ENCODE measurements around the gene GYG2.
"Not testable (repeated sequence)": the region's sequence is repeated elsewhere in the genome, so short reads cannot be mapped to it uniquely, and the experiment has no call there.

The GYG2 gene

GRCh38 chrX:2828344-2828958 is at the start of gene GYG2:
Gene GYG2 (plus strand): TSS chrX:2828930. CDS start chrX:2830189, 1,259 bp downstream.
- no peak for DNase-seq

DNA sequence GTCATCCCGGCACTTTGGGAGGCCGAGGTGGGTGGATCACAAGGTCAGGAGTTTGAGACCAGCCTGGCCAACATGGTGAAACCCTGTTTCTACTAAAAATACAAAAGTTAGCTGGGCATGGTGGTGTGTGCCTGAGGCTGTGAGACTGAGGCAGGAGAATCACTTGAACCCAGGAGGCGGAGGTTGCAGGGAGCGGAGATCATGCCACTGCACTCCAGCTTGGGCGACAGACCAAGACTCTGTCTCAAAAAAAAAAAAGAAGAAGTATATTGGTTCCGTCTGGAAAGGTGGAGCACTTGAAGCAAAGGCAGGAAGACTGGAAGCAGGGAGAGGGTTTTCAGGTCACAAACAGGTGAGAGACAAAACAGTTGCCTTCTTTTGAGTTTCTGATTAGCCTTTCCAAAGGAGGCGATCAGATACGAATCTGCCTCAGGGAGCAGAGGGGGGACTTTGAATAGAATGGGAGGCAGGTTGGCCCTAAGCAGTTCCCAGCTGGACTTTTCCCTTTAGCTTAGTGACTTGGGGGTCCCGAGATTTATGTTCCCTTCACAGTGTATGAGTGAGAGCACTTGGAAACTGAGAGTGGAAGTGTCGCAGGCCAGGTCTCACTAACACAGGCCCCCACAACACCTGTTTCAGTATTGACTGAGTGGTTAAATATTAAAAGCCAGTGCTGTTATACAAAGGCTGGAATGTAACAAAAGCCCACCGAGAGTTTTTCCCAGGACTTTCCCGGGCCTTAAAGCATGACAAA is 48.1 kb upstream of the GYG2 start:
- DNase-seq, result not testable (repeated sequence)

- no peak for DNase-seq
These were observed 47.5 kb upstream of the GYG2 start for GRCh38 chrX:2781226-2781571.

GRCh38 chrX:2781698-2782097 is 47.0 kb upstream of the GYG2 start:
- no peak for DNase-seq

DNA sequence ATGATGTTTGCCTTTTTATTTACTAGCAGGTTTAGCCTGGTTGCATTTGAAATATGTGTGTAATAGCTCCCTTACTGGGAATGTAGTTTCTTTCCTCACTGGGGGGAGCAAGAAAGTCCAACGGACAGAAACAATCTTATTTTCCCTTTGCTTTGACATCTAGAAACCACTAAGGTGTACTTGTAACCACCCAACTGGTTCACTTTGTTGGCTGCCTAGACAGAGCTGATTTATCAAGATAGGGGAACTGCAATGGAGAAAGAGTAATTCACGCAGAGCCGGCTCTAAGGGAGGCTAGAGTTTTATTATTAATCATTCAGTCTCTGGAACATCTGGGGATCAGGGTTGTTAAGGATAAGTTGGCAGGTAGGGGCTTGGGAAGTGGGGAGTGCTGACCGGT is 46.6 kb upstream of the GYG2 start:
- no peak for DNase-seq

DNA sequence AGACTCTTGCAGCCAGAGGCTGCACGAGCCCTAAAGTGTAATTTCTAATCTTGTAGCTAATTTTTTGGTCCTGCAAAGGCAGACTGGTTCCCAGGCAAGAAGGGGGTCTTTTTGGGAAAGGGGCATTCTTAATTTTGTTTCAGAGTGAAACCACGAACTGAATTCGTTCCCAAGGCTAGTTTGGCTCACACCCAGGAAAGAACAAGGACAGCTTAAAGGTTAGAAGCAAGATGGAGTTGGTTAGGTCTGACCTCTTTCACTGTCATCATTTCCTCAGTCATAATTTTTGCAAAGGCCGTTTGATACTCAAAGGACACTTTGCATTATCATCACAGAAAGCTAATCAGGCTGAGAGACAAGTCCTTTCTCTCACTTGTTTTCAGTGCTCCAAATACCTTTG is 46.0 kb upstream of the GYG2 start:
- no peak for DNase-seq

DNA sequence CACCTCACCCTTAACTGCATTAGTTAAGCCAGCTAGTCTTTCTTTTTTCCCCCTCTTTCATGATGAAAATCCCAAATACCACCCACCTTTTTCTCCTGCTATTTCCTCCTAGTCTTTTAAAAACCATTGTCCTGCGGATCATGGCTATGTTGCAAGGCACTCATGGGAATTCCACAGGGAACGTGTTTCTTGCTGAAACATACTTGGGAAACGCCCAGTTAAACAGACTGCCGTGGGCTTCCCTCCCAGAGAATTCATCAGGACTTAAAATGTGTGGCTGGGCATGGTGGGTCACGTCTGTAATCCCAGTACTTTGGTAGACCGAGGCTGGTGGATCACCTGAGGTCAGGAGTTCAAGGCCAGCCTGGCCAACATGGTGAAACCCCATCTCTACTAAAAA is 44.7 kb upstream of the GYG2 start:
- DNase-seq, result no peak

DNA sequence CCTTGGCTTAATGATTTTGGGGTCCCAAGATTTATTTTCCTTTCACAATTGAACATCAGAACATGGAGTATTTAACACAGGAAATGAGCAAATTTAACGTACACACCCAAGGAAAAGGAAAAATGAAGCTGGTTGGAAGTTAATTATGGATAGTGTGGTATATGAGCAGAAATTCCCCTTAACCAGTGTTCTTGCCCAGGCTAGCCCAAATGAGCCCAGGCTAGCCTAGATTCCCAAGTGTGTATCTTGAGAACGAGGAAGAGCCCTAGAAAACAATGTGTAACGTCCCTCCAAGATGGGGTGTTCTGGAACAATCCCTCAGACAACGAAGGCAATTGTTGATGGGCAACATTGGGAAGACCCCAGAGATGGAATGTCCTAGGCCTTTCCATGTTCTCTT is 43.2 kb upstream of the GYG2 start:
- no peak for DNase-seq

GRCh38 chrX:2788980-2789379 is 39.8 kb upstream of the GYG2 start:
- no peak for DNase-seq

GRCh38 chrX:2789569-2789968 is 39.2 kb upstream of the GYG2 start:
- no peak for DNase-seq

DNA sequence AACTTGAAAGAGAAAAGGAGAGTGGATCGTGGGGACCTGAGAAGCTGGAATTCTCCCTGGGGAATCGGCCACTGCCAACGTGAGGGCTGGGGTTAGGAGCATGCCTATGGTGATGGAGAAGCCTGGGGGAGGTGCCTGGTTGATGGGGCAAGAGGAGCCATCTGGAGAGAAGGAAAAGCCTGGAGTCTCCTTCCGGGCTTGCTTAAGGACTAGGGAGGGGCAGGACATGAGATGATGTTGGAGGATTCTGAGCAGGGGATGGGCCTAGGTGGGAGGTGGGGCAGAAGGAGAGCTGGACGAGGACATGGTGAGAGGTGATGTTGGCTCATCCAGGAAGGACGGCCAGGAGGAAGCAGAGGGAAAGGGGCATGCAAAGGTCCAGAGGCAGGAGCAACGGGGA is 35.0 kb upstream of the GYG2 start:
- DNase-seq, result no peak

DNA sequence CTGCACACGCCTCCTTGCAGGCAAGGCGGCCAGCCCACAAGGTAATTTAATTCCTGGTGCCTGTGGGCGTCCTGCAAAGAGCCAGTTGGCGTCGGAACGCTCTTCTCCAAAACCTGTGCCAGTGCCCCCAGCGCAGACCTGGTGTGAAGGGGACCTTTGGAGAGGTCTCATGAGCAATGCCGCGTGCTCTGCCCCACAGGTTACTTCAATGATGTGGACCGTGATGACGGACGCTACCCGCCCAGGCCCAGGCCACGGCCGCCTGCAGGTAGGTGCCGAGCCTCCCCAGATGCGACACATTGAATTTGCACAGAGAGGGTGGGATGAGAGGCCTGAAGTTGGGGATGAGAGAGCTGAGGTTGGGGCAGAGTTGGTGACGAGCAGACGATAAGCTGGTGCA is 34.4 kb upstream of the GYG2 start:
- DNase-seq, result no peak

- DNase-seq, result not testable (repeated sequence)
These were observed 31.9 kb upstream of the GYG2 start for GRCh38 chrX:2796808-2797207.

DNA sequence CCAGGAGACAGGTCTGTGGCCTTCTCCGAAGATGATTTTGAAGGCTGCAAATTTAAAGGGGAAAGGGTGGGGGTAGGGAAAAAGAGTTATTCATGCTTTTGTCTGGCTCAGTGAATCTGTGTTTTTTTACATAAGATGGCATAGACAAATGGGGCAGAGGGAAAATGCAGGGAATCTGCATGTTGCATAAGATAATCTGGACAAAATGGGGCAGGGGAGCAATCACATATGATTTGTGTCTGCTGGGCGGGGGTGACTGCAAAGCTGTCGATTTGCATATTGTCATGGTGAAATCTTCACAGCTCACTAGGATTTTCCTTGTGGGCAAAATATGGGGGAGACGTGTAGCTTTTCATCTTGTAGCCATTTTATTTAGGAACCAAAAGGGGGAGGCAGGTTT is 29.4 kb upstream of the GYG2 start:
- DNase-seq, result no peak

DNA sequence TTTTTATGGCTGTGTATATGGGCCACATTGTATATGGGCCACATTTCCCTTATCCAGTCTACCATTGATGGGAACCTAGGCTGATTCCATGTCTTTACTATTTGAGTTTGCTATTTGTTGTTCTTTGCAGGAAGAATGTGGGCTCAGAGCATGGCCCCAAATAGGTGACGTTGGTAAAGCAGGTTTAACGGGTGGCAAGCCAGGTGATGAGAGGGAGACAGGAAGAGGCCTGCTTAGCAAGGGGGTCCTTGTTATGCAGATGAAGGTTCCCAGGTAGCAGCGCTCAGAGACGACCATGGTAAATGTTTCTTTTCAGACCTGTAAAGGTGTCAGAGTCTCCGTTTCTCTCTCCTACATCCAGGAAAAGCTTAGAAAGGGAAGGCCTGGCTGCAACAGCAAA is 28.8 kb upstream of the GYG2 start:
- not testable (repeated sequence) for DNase-seq

DNA sequence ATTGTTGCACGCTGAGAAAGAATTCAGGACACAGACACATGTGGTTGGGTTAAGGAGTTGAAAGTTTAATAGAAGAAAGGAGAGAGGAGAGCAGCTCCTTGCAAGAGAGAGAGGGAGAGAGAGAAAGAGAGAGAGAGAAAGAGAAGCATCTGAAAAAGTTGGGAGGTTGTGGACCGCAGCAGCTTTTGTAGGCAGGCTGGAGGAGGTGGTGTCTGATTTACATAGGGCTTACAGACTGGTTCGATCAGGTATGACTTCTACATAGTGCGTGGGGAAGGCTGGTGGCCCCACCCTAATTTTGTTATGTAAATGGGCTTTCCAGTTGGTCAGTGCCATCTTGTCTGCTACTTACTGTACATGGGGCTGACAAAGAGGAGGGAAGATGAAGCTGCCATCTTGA is 27.5 kb upstream of the GYG2 start:
- no peak for DNase-seq

GRCh38 chrX:2802376-2803090 is 26.2 kb upstream of the GYG2 start:
- not testable (repeated sequence) for DNase-seq

- DNase-seq, result not testable (repeated sequence)
These were observed 25.2 kb upstream of the GYG2 start for GRCh38 chrX:2803486-2803885.

DNA sequence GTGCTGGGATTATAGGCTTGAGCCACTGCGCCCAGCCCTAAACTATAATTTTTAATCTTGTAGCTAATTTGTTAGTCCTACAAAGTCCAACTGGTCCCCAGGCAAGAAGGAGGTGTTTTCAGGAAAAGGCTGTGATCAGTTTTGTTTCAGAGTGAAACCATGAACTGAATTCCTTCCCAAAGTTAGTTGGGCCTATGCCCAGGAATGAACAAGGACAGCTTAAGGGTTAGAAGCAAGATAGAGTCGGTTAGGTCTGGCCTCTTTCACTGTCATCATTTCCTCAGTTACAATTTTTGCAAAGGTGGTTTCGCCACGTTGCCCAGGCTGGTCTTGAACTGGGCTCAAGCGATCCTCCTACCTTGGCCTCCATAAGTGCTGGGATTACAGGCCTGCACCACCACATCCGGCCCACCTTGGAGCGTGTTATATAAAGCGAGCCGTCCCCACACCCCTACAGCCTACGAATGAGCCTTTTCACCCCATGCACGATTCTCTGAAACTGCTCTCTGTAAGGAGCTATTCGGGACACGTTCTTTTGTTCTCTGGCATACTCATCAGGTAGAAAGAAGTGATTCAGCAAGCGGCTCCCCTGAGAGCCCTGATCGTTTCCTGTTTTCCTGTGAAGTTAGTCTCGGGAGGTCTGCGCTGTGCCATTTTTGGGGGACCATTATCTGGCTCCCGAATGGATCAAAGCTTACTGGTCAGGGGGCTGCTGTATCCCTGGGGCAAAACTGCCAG is 24.5 kb upstream of the GYG2 start:
- DNase-seq, result not testable (repeated sequence)

- not testable (repeated sequence) for DNase-seq
These were observed 23.9 kb upstream of the GYG2 start for GRCh38 chrX:2804858-2805257.

DNA sequence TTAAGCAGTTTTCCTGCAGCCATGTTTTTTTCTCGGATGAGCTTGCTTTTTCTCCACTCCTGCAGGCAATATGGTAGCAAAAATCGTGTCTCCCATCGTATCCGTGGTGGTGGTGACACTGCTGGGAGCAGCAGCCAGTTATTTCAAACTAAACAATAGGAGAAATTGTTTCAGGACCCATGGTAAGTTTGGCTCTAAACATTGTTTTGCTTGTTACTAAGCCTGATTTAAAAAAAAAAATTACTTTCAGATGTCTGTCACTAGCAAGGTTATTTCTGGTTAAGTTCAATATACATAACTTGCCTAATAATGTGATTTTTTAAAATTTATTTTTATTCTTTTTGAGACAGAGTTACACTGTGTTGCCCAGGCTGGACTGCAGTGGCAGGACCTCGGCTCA is 17.5 kb upstream of the GYG2 start:
- DNase-seq, result no peak

DNA sequence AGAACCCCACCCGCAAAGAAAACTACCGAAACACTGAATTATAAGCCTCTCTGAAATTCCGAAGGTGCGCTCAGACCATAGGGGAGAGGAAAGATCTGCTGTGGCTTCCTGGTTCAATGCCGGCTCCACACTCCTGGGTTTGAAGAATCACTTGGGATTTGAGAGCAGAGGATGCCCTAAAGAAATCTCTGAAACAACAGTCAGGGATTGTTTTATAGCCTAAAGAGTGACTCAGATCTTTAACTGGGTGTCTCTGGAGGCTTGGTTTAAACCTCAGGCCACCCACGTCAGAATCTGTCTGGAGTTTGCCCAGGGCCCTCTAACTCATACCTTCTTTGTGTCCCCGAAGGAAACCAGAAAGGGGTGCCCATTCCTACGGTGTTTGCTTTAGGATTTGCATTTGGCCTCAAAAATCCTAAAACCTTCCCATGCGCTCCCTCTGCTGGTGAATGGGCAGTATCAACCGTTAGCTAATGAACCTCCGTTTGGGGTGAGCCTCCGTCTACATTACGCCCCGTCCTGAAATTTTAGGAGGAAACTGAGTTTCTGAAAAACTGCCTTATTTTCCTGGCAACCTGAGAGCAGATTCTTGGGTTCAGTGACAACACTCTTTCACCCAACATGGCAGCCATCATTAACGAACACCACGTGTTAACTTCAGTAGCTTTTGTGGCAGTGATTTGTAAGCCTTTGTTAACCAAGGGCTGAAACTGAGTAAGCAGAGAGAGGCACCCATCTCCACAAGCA is 16.4 kb upstream of the GYG2 start:
- DNase-seq, result not testable (repeated sequence)

DNA sequence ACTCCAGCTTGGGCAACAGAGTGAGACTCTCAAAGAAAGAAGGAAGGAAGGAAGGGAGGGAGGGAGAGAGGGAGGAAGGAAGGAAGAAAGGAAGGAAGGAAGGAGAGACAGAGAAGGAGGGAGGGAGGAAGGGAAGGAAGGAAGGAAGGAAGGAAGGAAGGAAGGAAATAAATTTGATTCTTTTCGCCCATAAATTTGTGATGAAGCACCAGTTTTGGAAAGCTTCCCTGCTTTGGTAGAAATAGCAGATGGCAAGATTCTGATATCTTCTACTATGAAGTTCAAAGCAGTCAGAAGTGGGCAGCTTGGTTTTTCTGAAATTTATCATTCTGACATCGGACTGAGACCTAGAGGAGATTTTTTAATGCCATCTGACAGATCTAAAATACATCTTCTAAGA is 11.7 kb upstream of the GYG2 start:
- DNase-seq, result no peak
